GM10266 (cell line): ENCODE measurements around the gene ENDOV.

Experiments
- DNase-seq: peaks from one replicate; pipeline ENCODE4 v3.0.0; 2012; ENCODE audit errors: extremely low spot score
- TF ChIP-seq, protein P1 (sequence below): IDR thresholded peaks from 2 replicates; pipeline ENCODE4 v1.5.1; 2012; ENCODE audit warnings: mild to moderate bottlenecking, low read depth; ENCODE audit not compliant: control insufficient read depth, insufficient read depth; ENCODE audit errors: missing control alignments

The ENDOV gene

DNA sequence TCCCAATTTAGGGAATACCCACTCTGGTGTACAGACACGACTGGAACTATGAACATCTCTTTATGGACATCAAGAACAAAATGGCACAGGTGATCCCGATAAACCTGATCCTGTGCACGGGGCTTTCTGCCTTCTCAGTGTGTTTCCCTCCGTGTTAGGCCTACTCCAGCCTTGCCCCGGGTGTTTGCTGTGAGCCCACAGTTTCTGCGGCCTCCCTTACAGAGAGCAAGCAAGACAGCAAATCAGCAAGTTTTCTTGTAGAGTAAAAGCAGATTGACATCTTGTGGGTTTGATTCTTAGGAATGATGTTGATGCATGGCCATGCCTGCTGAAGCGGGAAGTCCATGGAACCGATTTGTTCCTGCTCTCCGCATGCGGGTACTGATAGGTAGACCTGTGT is 26.4 kb upstream of the ENDOV start:
- TF ChIP-seq, protein P1, sequence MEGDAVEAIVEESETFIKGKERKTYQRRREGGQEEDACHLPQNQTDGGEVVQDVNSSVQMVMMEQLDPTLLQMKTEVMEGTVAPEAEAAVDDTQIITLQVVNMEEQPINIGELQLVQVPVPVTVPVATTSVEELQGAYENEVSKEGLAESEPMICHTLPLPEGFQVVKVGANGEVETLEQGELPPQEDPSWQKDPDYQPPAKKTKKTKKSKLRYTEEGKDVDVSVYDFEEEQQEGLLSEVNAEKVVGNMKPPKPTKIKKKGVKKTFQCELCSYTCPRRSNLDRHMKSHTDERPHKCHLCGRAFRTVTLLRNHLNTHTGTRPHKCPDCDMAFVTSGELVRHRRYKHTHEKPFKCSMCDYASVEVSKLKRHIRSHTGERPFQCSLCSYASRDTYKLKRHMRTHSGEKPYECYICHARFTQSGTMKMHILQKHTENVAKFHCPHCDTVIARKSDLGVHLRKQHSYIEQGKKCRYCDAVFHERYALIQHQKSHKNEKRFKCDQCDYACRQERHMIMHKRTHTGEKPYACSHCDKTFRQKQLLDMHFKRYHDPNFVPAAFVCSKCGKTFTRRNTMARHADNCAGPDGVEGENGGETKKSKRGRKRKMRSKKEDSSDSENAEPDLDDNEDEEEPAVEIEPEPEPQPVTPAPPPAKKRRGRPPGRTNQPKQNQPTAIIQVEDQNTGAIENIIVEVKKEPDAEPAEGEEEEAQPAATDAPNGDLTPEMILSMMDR: no peak
- DNase-seq: no peak

DNA sequence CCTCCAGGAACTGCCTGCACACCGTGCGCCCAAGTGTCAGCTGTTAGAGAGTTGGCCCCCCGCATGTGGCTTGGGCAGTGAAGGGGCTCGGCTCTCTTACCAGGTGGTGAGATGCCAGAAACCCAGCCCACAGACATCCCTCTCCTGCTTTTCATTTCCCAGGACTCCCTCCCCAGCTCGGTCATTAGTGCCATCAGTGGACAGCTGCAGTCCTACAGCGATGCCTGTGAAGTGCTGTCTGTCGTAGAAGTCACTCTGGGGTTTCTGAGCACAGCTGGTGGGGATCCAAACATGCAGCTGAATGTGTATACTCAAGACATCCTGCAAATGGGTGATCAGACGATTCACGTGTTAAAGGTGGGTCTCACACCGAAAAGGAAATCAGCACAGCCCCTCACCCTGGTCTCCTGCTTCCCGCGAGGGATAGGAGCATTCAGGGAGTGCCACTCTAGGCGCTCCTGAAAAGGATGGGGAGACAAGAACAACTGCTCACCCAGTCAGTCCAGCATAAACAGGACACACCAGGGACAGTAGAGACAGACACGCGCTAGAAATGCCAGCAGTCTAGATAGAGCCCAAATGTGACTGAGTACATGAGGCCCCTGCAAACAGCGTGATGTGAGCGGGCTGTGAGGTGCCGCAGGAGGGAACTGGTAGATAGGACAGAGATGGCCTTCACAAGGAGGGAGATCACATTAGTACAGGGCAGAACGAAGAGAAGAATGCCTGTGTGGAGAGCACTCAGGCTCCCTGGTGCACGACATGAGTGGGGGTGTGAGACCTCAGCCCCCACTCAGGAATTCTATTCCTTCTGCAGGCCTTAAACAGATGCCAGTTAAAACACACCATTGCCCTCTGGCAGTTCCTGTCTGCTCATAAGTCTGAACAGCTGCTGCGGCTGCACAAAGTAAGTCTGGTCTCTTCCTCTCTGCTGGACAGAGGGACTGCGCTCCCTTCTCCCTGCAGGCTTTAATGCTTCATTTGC is 25.7 kb upstream of the ENDOV start:
- TF ChIP-seq, protein P1: no peak
- no peak for DNase-seq

DNA sequence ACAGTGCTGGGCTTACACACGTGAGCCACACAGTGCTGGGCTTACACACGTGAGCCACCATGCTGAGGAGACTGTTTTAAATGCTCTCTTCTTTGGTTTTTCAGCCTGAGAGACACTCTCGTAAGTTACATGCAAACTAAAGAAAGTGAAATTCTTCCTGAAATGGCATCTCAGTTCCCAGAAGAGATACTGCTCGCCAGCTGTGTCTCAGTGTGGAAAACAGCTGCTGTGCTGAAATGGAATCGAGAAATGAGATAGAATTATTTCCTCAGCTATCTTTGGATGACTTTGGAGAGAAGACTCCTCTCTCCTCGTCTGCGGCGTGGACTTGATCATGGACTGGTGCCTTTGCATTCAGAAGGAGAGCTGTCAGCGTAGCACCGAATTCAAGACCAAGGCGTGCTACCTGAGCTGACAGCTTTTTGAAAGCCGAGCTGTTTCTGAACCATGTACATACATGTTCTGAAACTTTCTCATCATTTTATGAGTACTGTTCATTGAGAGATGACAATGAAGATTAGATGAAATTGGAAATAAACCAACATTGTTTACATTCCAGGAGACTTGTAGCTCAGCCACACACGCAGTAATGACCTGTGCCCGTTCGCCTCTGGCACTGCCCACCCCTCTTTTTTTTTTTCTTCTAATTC is 21.6 kb upstream of the ENDOV start:
- TF ChIP-seq, protein P1: no peak
- DNase-seq: no peak

DNA sequence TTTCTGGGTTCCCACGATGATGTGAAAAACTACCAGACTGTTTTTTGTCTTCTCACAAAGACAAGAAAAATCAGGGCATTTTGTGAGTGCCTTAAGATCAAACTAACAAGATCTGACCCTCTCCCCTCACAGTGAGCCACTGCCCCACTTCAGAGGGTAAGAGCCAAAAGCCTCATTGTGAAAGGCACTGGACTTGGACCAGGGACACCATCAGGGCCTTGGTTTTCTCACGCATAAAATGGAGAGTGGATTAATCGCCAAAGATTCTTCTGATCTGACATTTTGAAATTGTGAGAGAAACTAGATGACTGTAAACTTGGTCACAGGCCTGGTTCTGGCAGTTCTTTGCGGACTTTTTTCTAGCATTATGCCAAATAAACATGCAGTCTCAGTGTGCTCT is 21.0 kb upstream of the ENDOV start:
- no peak for DNase-seq

DNA sequence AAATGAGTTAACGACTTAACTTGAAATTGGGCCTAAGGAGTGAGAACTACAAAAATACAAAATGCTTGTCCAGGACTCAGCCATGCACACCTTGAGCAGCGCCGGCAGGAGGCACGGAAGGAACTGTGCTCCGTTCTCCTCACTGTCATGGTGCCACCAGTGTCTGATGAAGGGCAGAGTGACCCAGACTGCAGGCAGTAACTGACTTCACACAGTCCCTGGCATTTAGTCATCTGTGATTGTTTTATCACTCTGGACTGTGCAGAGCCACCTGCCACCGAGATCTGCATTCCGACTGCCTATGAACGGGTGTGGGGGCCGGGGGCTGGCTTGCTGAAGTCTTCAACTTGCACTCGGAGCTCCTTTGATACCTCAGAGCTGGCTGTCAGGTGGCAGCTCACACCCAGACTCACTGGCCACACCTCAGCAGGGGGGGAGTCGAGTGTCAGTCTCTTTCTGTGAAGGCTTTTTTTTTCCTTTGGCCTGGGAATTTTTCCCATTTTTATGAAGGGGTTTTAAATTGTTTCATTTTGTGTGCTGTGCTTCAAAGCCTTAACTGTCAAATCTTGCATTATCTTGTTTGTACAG is 20.2 kb upstream of the ENDOV start:
- TF ChIP-seq, protein P1: no peak
- DNase-seq: no peak

More for the DNA sequence above, 21.0 kb upstream of the ENDOV start:
- TF ChIP-seq, protein P1: no peak

DNA sequence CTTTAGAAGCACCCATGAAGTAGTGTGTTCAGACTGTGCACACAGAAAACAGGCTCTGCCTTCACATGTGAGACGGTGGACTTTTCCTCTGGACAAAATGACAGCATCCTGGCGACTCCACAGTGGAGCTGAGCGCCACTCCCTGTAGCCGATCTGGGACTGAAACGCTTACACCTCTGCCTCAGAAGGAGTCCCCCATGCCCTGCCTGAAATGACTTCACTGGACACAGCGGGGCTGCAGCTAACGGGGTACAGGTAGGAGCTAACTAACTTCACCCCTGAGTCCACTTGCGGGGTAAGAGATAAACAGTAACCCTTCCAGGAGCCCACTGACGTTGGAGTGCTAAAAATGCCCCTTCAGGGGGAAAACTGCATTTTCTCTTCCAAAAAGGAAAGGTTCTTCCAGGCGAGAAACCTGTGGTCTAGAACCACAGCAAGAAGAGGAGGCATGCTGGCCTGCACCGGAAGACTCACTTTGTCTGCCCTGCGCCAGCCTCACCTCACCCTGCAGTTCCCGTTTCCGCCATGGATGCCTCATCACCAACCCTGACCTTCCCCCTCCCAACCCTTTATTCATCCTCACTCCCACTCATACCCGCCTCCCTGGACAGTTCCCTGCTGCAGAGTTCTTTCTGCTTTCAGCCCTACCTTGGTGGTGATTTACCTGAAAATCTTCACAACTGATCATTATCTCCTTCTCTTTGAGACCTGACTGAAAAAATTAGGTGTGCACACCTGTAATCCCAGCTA is 19.4 kb upstream of the ENDOV start:
- TF ChIP-seq, protein P1: no peak
- DNase-seq: no peak
